Measurements from ENCODE around the gene PCYOX1L. TPM values are rescaled to one million over a fixed set of nuclear protein-coding genes. Genes with fewer than 3 reads are reported as not detected.

Gene PCYOX1L
- total and polyA plus RNA-seq, 2 of the 8 experiments (the other 6 are each of a cell fraction or from before 2014, with no cell fraction given), result 6.8 to 17.2 TPM

DNA sequence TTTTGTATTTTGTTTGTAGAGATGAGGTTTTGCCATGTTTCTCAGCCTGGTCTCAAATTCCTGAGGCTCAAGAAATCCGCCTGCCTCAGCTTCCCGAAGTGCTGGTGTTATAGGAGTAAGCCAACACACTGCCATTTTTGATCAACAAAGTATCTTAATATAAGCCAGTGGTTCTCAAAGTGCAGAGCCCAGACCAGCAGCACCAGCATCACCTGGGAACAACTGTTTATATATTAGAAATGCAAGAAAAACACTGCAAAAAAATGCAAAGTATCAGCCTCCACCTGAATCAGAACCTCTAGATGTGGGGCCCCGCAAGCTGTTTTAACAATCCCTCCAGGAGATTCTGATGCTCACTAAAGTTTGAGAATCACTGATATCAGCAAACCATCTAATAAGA is 15.1 kb downstream of the PCYOX1L start:
- no peak for DNase-seq (ENCODE audit: low read depth in 1 of 2, low spot score in 2 of 2)
- H3K4ac ChIP-seq (replicated peaks; ENCODE audit: insufficient read length, low read depth, low read length), result no peak overlapping the region
- H3K79me2 ChIP-seq (ENCODE audit: control insufficient read depth in 1 of 2, insufficient read depth in 2 of 2, low read length in 2 of 2), result no peaks in the 10 kb centered on the region
- H4K5ac ChIP-seq (ENCODE audit: insufficient read length, low read depth, low read length), result no peak overlapping the region
- H3K9ac ChIP-seq (replicated peaks in 1 of 4; ENCODE audit: extremely low read depth in 1 of 4, low read depth in 3 of 4, low read length in 3 of 4), result no peak overlapping the region
- no peak overlapping the region for H3K18ac ChIP-seq (ENCODE audit: extremely low read depth, low read length)
- peaks cover 0 to under 1% (median 0%) of the 10 kb centered on the region in 4 experiments; a peak in 3 of 7 replicates for H3K4me1 ChIP-seq (replicated peaks in 1 of 4; ENCODE audit: control insufficient read depth in 3 of 4, insufficient read depth in 4 of 4, low read length in 3 of 4)
- H2BK5ac ChIP-seq (ENCODE audit: low read depth, low read length), result no peak overlapping the region
- no peak for TF ChIP-seq EP300 (IDR thresholded peaks at IDR 0.05; ENCODE audit: borderline replicate concordance in 1 of 2, low read depth in 2 of 2, low read length in 2 of 2)
- TF ChIP-seq TAF1 (IDR thresholded peaks at IDR 0.05; ENCODE audit: low read depth, low read length), result no peak
- no peak for TF ChIP-seq SIN3A (conservative IDR thresholded peaks at IDR 0.05 in 1 of 2, IDR thresholded peaks at IDR 0.05 in 1 of 2; ENCODE audit: low read depth in 1 of 2, low read length in 2 of 2)
- no peak for TF ChIP-seq SIRT6 (IDR thresholded peaks at IDR 0.05; ENCODE audit: low read length)
- no peak for TF ChIP-seq NANOG (IDR thresholded peaks at IDR 0.05; ENCODE audit: insufficient read depth, low read depth, low read length, poor library complexity, severe bottlenecking)
- TF ChIP-seq, protein P1, sequence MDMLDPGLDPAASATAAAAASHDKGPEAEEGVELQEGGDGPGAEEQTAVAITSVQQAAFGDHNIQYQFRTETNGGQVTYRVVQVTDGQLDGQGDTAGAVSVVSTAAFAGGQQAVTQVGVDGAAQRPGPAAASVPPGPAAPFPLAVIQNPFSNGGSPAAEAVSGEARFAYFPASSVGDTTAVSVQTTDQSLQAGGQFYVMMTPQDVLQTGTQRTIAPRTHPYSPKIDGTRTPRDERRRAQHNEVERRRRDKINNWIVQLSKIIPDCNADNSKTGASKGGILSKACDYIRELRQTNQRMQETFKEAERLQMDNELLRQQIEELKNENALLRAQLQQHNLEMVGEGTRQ (IDR thresholded peaks at IDR 0.05; ENCODE audit: low read length), result no peak
- no peak overlapping the region for H3K23ac ChIP-seq (ENCODE audit: insufficient read length)
- no peak overlapping the region for H2BK12ac ChIP-seq (ENCODE audit: low read depth, low read length)
- H3K27me3 ChIP-seq (replicated peaks in 1 of 4; ENCODE audit: control insufficient read depth in 3 of 4, extremely low read depth in 1 of 4, insufficient read depth in 3 of 4, low read length in 3 of 4), result no peaks in the 10 kb centered on the region
- H2AK5ac ChIP-seq (ENCODE audit: low read depth, low read length), result no peak overlapping the region
- H3K27ac ChIP-seq (ENCODE audit: low read depth, low read length), result no peak overlapping the region
- H4K8ac ChIP-seq (ENCODE audit: extremely low read depth, insufficient read depth, low read length), result no peak overlapping the region
- H3K4me2 ChIP-seq (ENCODE audit: insufficient read depth in 1 of 2, low read depth in 2 of 2, low read length in 2 of 2), result no peak overlapping the region
- no peak for FAIRE-seq
- ChIA-PET CTCF (ENCODE audit: partially characterized antibody) (interaction anchor here (0.7 to 46.1 kb wide), 24 partner anchors 11 to 562 kb away, joined by 3 to 1310 read pairs (median 6); partner anchors contain the start of genes IL17B and PCYOX1L), POLR2A (ENCODE audit: partially characterized antibody) (interaction anchor here (0.7 to 1.5 kb wide), 3 partner anchors 12 to 119 kb away, joined by 3 read pairs; no protein-coding TSS in a partner anchor)
- H3K56ac ChIP-seq (replicated peaks; ENCODE audit: insufficient read length, low read depth, low read length), result no peak overlapping the region
- no peaks in the 10 kb centered on the region for H4K20me1 ChIP-seq (replicated peaks in 1 of 2; ENCODE audit: control insufficient read depth in 1 of 2, insufficient read depth in 2 of 2, low read length in 2 of 2)
- H3K9me3 ChIP-seq (ENCODE audit: insufficient read depth in 2 of 2, low read depth in 1 of 2, low read length in 1 of 2), result no peaks in the 10 kb centered on the region
- no peak overlapping the region for H2BK20ac ChIP-seq (ENCODE audit: low read length)
- no peaks in the 10 kb centered on the region for H3K23me2 ChIP-seq (ENCODE audit: low read depth, low read length)
- H2BK120ac ChIP-seq (replicated peaks; ENCODE audit: low read depth, low read length), result no peak overlapping the region
- H3K4me3 ChIP-seq (ENCODE audit: extremely low read depth in 1 of 4, insufficient read depth in 2 of 4, low read depth in 3 of 4, low read length in 4 of 4), result no peak overlapping the region
- no peaks in the 10 kb centered on the region for H3K79me1 ChIP-seq (ENCODE audit: low read depth, low read length)
- WGBS, 2 experiments (ENCODE audit: extremely low coverage in 1 of 2, insufficient coverage in 1 of 2, insufficient read length in 1 of 2, insufficient replicate concordance in 2 of 2, low coverage in 1 of 2, low lambda C conversion rate in 2 of 2, missing lambda C conversion rate in 1 of 2), result 92% methylated on average over 3 of the region's 3 CpGs; no CpG with 5 or more reads in 1 of the 2 experiments
- no peak overlapping the region for H2AFZ ChIP-seq (ENCODE audit: low read length)
- no peak overlapping the region for H4K91ac ChIP-seq (replicated peaks; ENCODE audit: insufficient read length, low read length)
- no peak overlapping the region for H3K14ac ChIP-seq (ENCODE audit: insufficient read length)
- H2BK15ac ChIP-seq (ENCODE audit: low read length), result no peak overlapping the region
- H3K36me3 ChIP-seq (ENCODE audit: control insufficient read depth in 2 of 4, insufficient read depth in 4 of 4, low read length in 3 of 4), result no peaks in the 10 kb centered on the region
